ENCODE results near the gene FAF1. TPM values are rescaled to one million over a fixed set of nuclear protein-coding genes. Genes with fewer than 3 reads are reported as not detected.
"Not testable (repeated sequence)": the region's sequence is repeated elsewhere in the genome, so short reads cannot be mapped to it uniquely, and the experiment has no call there.

Gene FAF1
- total RNA-seq, 1 experiment from 2014 or later, result 73.2 TPM

GRCh38 chr1:50959303-50959912 is 659 bp downstream of the FAF1 start:
- H3K27me3 ChIP-seq (ENCODE audit: insufficient read depth, low read length), result no peaks in the 10 kb centered on the region
- H3K9me3 ChIP-seq (ENCODE audit: control insufficient read depth in 1 of 2, insufficient read depth in 1 of 2, low read depth in 1 of 2, low read length in 2 of 2), result no peaks in the 10 kb centered on the region
- no peak for TF ChIP-seq EZH2phosphoT487 (IDR thresholded peaks at IDR 0.05; ENCODE audit: borderline replicate concordance)
- TF ChIP-seq POLR2A (IDR thresholded peaks at IDR 0.05; ENCODE audit: borderline replicate concordance, extremely low read depth, insufficient read depth, insufficient read length), result no peak
- TF ChIP-seq, protein P1, sequence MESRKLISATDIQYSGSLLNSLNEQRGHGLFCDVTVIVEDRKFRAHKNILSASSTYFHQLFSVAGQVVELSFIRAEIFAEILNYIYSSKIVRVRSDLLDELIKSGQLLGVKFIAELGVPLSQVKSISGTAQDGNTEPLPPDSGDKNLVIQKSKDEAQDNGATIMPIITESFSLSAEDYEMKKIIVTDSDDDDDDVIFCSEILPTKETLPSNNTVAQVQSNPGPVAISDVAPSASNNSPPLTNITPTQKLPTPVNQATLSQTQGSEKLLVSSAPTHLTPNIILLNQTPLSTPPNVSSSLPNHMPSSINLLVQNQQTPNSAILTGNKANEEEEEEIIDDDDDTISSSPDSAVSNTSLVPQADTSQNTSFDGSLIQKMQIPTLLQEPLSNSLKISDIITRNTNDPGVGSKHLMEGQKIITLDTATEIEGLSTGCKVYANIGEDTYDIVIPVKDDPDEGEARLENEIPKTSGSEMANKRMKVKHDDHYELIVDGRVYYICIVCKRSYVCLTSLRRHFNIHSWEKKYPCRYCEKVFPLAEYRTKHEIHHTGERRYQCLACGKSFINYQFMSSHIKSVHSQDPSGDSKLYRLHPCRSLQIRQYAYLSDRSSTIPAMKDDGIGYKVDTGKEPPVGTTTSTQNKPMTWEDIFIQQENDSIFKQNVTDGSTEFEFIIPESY (IDR thresholded peaks at IDR 0.05; ENCODE audit: extremely low read depth, insufficient replicate concordance, low read length), result no peak
- TF ChIP-seq RAD21 (IDR thresholded peaks at IDR 0.05; ENCODE audit: low read depth), result no peak
- TF ChIP-seq, protein P2, sequence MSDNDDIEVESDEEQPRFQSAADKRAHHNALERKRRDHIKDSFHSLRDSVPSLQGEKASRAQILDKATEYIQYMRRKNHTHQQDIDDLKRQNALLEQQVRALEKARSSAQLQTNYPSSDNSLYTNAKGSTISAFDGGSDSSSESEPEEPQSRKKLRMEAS (IDR thresholded peaks at IDR 0.05), result no peak
- H3K4me1 ChIP-seq (ENCODE audit: control insufficient read depth in 1 of 2, insufficient read depth in 2 of 2, low read length in 2 of 2), result peaks cover 11 to 15% of the 10 kb centered on the region in 2 experiments; a peak in 2 of 4 replicates
- H3K36me3 ChIP-seq (ENCODE audit: control insufficient read depth in 1 of 2, insufficient read depth in 2 of 2, low read length in 2 of 2), result no peaks in the 10 kb centered on the region; a peak in 1 of 4 replicates
- RAD21 ChIA-PET (ENCODE audit: low non-redundant PET in 1 of 2, low total read pairs in 2 of 2, uncharacterized antibody in 2 of 2, unreplicated experiment in 2 of 2), result interaction anchor here in 1 of 2 experiments (0.8 kb wide), 1 partner anchor 9 kb away, joined by 3 read pairs; no protein-coding TSS in a partner anchor
- H3K79me2 ChIP-seq (ENCODE audit: insufficient read depth, low read length), result peaks cover 52% of the 10 kb centered on the region
- H3K9ac ChIP-seq (ENCODE audit: low read length), result peak overlapping the region; percentile 84
- H3K4me2 ChIP-seq (ENCODE audit: low read length), result peak overlapping the region; percentile 97
- H2AFZ ChIP-seq (ENCODE audit: low read depth, low read length, poor library complexity, severe bottlenecking), result no peak overlapping the region
- ATAC-seq (peak; percentile 44), DNase-seq (ENCODE audit: low read depth, low spot score) (no peak)
- H4K20me1 ChIP-seq (ENCODE audit: insufficient read depth), result 0 out of 2 replicates have a peak, but pooled peaks cover 4% of the 10 kb centered on the region
- intact Hi-C loops (cut with micrococcal nuclease), result no loop called here
- POLR2A ChIA-PET, result no interaction called here
- H3K4me3 ChIP-seq (replicated peaks in 1 of 2; ENCODE audit: low read depth in 1 of 2, low read length in 2 of 2), result peak overlapping the region; percentile 87 to 95
- CTCF ChIA-PET, result no interaction called here
- H3K27ac ChIP-seq (ENCODE audit: low read depth, low read length), result peak overlapping the region; percentile 88
- H3K9me2 ChIP-seq (ENCODE audit: insufficient read depth), result no peaks in the 10 kb centered on the region
- BruUV-seq (replicated peaks), result no TSS peak

DNA sequence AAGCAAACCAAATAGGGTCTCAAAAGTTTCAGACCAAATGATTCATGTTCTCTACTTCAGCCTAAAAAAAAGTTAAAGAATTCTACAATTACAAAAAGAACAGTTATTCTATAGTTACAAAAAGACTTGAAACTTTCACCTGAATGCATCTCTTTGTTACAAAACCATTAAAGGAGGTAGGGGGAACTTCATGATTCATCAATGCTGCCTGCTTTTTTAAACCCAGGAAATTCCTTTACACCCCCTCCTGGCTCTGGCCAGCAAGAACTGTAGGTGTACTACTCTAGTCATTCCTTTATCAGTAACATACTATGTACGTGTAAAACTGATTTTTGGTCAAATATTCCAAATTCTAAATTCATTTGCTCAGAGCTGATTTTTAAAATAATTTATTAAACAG is 5.0 kb downstream of the FAF1 start:
- DNase-seq (ENCODE audit: low read depth, low spot score) (no peak), ATAC-seq (no peak)
- no peak overlapping the region for H2AFZ ChIP-seq (ENCODE audit: low read depth, low read length, poor library complexity, severe bottlenecking)
- H3K9me3 ChIP-seq (ENCODE audit: control insufficient read depth in 1 of 2, insufficient read depth in 1 of 2, low read depth in 1 of 2, low read length in 2 of 2), result no peaks in the 10 kb centered on the region
- H3K9me2 ChIP-seq (ENCODE audit: insufficient read depth), result no peaks in the 10 kb centered on the region
- H3K9ac ChIP-seq (ENCODE audit: low read length), result no peak overlapping the region
- no peak overlapping the region for H3K4me3 ChIP-seq (replicated peaks in 1 of 2; ENCODE audit: low read depth in 1 of 2, low read length in 2 of 2)
- intact Hi-C loops (cut with micrococcal nuclease), result no loop called here
- ChIA-PET RAD21 (ENCODE audit: low non-redundant PET in 1 of 2, low total read pairs in 2 of 2, uncharacterized antibody in 2 of 2, unreplicated experiment in 2 of 2) (no interaction called here), CTCF (no interaction called here), POLR2A (no interaction called here)
- H3K4me1 ChIP-seq (ENCODE audit: control insufficient read depth in 1 of 2, insufficient read depth in 2 of 2, low read length in 2 of 2), result peaks cover 3 to 5% of the 10 kb centered on the region in 2 experiments; a peak in 2 of 4 replicates
- H3K36me3 ChIP-seq (ENCODE audit: control insufficient read depth in 1 of 2, insufficient read depth in 2 of 2, low read length in 2 of 2), result no peaks in the 10 kb centered on the region; a peak in 2 of 4 replicates
- H3K4me2 ChIP-seq (ENCODE audit: low read length), result no peak overlapping the region
- H3K27ac ChIP-seq (ENCODE audit: low read depth, low read length), result no peak overlapping the region
- no TSS peak for BruUV-seq (replicated peaks)
- TF ChIP-seq FOSL1 (IDR thresholded peaks at IDR 0.05; ENCODE audit: low read depth), result no peak
- TF ChIP-seq SIN3A (IDR thresholded peaks at IDR 0.05; ENCODE audit: low read depth), result no peak
- TF ChIP-seq, protein P3, sequence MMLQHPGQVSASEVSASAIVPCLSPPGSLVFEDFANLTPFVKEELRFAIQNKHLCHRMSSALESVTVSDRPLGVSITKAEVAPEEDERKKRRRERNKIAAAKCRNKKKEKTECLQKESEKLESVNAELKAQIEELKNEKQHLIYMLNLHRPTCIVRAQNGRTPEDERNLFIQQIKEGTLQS (IDR thresholded peaks at IDR 0.05), result no peak
- TF ChIP-seq EZH2phosphoT487 (IDR thresholded peaks at IDR 0.05; ENCODE audit: borderline replicate concordance), result no peak
- no peak for TF ChIP-seq EZH2 (IDR thresholded peaks at IDR 0.05)
- peaks cover 84% of the 10 kb centered on the region for H3K79me2 ChIP-seq (ENCODE audit: insufficient read depth, low read length)
- no peaks in the 10 kb centered on the region for H3K27me3 ChIP-seq (ENCODE audit: insufficient read depth, low read length)
- 0 out of 2 replicates have a peak, but pooled peaks cover 4% of the 10 kb centered on the region for H4K20me1 ChIP-seq (ENCODE audit: insufficient read depth)

DNA sequence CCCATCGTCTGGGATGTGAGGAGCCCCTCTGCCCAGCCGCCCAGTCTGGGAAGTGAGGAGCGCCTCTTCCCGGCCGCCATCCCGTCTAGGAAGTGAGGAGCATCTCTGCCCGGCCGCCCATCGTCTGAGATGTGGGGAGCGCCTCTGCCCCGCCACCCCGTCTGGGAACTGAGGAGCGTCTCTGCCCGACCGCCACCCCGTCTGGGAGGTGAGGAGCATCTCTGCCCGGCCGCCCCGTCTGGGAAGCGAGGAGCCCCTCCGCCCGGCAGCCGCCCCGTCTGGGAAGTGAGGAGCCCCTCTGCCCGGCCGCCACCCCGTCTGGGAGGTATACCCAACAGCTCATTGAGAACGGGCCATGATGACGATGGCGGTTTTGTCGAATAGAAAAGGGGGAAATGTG is 7.5 kb downstream of the FAF1 start:
- POLR2A ChIA-PET; ATAC-seq; H3K27me3 ChIP-seq (ENCODE audit: insufficient read depth, low read length): not testable (repeated sequence)

More for the DNA sequence above, 7.5 kb downstream of the FAF1 start:
- RAD21 ChIA-PET (ENCODE audit: low non-redundant PET in 1 of 2, low total read pairs in 2 of 2, uncharacterized antibody in 2 of 2, unreplicated experiment in 2 of 2); BruUV-seq (replicated peaks); H2AFZ ChIP-seq (ENCODE audit: low read depth, low read length, poor library complexity, severe bottlenecking); DNase-seq (ENCODE audit: low read depth, low spot score); H3K4me3 ChIP-seq (replicated peaks in 1 of 2; ENCODE audit: low read depth in 1 of 2, low read length in 2 of 2); H3K36me3 ChIP-seq (ENCODE audit: control insufficient read depth in 1 of 2, insufficient read depth in 2 of 2, low read length in 2 of 2); H3K27ac ChIP-seq (ENCODE audit: low read depth, low read length); H3K4me1 ChIP-seq (ENCODE audit: control insufficient read depth in 1 of 2, insufficient read depth in 2 of 2, low read length in 2 of 2); CTCF ChIA-PET; H3K4me2 ChIP-seq (ENCODE audit: low read length); H3K9me3 ChIP-seq (ENCODE audit: control insufficient read depth in 1 of 2, insufficient read depth in 1 of 2, low read depth in 1 of 2, low read length in 2 of 2); intact Hi-C loops (cut with micrococcal nuclease); H3K9me2 ChIP-seq (ENCODE audit: insufficient read depth); H3K9ac ChIP-seq (ENCODE audit: low read length): not testable (repeated sequence)
- H3K79me2 ChIP-seq (ENCODE audit: insufficient read depth, low read length), result peaks cover 89% of the 10 kb centered on the region
- peaks cover 11% of the 10 kb centered on the region; the same call in 1 of the 2 replicates for H4K20me1 ChIP-seq (ENCODE audit: insufficient read depth)
